PC-9 (cell line): Measurements from ENCODE around the gene UNC13C.

ENCODE experiments used
- CTCF ChIP-seq: fragments of 200-600 bp; sonication (generic); conservative IDR thresholded peaks from 2 replicates; pipeline ENCODE4 v1.6.1; 2017; ENCODE audit warnings: mixed run types, antibody characterized with exemption, mild to moderate bottlenecking, moderate library complexity
- EZH2 ChIP-seq: fragments of 200-600 bp; sonication (generic); IDR thresholded peaks from 2 replicates; pipeline ENCODE4 v1.8.0; 2017; ENCODE audit warnings: antibody characterized with exemption, low read depth

GRCh38 chr15:54082836-54083492 is 104.7 kb downstream of the UNC13C start:
- TF ChIP-seq CTCF (peak; percentile 69), EZH2 (no peak)
